Aorta (tissue), 5 donors: Measurements from ENCODE around the gene NSL1. TPM values are rescaled to one million over a fixed set of nuclear protein-coding genes. Genes with fewer than 3 reads are reported as not detected.
"Not testable (repeated sequence)": the region's sequence is repeated elsewhere in the genome, so short reads cannot be mapped to it uniquely, and the experiment has no call there.

Experiments
- ATAC-seq: fragments of 200-7000 bp; cut with Tn5 transposase; one replicate; pipeline ENCODE4 v1.9.1; 2022; ENCODE audit warnings: moderate library complexity; ENCODE audit not compliant: low FRiP score
- DNase-seq, 2 donors: peaks; one replicate each; pipeline ENCODE4 v3.0.0-alpha.2; 2020
- H3K27ac ChIP-seq, 2 donors: one replicate each; pipeline ENCODE4 v1.5.1; 2013; ENCODE audit warnings: low read length in 2 of 2, mild to moderate bottlenecking in 2 of 2, moderate library complexity in 2 of 2, control low read depth in 1 of 2, inconsistent platforms in 1 of 2, low read depth in 1 of 2
- H3K27me3 ChIP-seq, 2 donors: one replicate each; pipeline ENCODE4 v1.6.1; 2013; ENCODE audit warnings: control low read depth in 1 of 2, low read length in 1 of 2, mild to moderate bottlenecking in 1 of 2, moderate library complexity in 1 of 2; ENCODE audit not compliant: insufficient read depth in 2 of 2, control insufficient read depth in 1 of 2
- H3K36me3 ChIP-seq, 2 donors: one replicate each; pipeline ENCODE4 v1.6.1; 2013; ENCODE audit warnings: control low read depth in 1 of 2, low read length in 1 of 2, mild to moderate bottlenecking in 1 of 2; ENCODE audit not compliant: insufficient read depth in 2 of 2, control insufficient read depth in 1 of 2
- H3K4me1 ChIP-seq, 2 donors: one replicate each; pipeline ENCODE4 v1.6.1; 2013; ENCODE audit warnings: low read length in 2 of 2, control low read depth in 1 of 2, mild to moderate bottlenecking in 1 of 2, moderate library complexity in 1 of 2; ENCODE audit not compliant: insufficient read depth in 2 of 2, control insufficient read depth in 1 of 2
- H3K4me3 ChIP-seq, 2 donors: one replicate each; pipeline ENCODE4 v1.5.1; 2013; ENCODE audit warnings: low read length in 2 of 2, control low read depth in 1 of 2, mild to moderate bottlenecking in 1 of 2
- H3K9me3 ChIP-seq: one replicate; pipeline ENCODE4 v1.6.1; 2013; ENCODE audit warnings: mild to moderate bottlenecking, low read length; ENCODE audit not compliant: control insufficient read depth
- WGBS, 2 donors: extraction: QIAGEN DNeasy Blood & Tissue Kit; methylation state at CpG; one replicate each; pipeline ENCODE4 v1.1.7; 2013; 5-methylcytosine and 5-hydroxymethylcytosine counted together
- intact Hi-C, 2 donors: fragments of 100-400 bp; cut with DNase I; formaldehyde crosslinking; loops; one replicate each; pipeline versions ENCODE4 v1.14.2 to v1.15.0; 2022
- polyA plus RNA-seq, 2 donors: library from polyadenylated mRNA; stranded (reverse); fragments of 200-250 nt; gene quantifications; one replicate each; pipeline ENCODE4 v1.2.3, GENCODE V29; 2013
- total RNA-seq, 2 donors: library from RNA; stranded (reverse); fragmentation: NEBNext Ultra II Directional; extraction: Animal tissue kit (Norgen Biotek cat#: 25700); gene quantifications; one replicate each; pipeline ENCODE4 v1.2.1, GENCODE V29; 2021
- donor health status: healthy with polysubstance abuse.
- donor health status: Bipolar disorder and iron deficiency.
- donor health status: DM: no; HTN: no; CAD: no.
- donor health status: DM: no; HTN: no; CAD: no.
- donor health status: DM: yes; HTN: yes; CAD: no.

The NSL1 gene
- total and polyA plus RNA-seq, 4 donors, result 17.7 to 30.5 (median 27.7) TPM

DNA sequence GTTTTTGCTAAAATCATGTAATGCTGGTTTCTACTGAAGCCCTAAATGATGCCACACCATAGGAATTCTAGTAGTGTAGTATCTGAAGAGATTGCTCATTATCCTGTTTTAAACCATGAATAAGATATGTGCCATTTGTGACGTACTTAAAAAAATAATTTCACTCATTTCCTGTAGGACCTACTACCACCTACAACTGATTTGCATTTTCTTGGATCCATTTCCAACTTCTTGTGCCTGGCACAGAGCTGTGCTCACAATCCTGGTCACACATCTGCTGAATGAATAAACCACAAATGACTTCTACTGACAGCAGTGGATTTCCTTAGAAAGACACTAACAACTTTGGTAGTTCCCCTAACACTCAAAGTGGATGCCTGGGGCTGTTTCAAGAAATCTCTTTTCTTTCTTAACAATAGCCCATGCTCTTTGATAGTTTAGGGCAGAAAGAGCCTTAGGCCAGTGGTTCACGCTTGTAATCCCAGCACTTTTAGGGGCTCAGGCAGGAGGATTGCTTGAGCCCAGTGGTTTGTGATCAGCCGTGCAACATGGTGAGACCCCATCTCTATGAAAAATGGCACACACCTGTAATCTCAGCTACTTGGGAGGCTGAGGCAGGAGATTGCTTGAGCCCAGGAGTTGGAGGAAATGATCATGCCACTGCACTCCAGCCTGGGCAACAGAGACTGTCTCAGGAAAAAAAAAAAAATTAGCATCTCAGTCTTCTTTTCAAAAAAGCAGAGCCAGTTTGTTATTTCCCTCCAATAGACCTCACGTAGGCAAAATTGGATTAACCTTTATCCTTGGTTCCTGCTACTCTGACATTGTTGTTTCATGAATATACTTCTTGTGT is 78.9 kb downstream of the NSL1 start:
- DNase-seq (no peak), ATAC-seq (no peak)
- H3K9me3 ChIP-seq, result no peaks in the 10 kb centered on the region
- WGBS, 2 donors, result 72 to 83% methylated on average over 4 of the region's 4 CpGs
- no peaks in the 10 kb centered on the region for H3K36me3 ChIP-seq
- H3K27me3 ChIP-seq, result no peaks in the 10 kb centered on the region
- H3K4me1 ChIP-seq, result no peaks in the 10 kb centered on the region
- H3K27ac ChIP-seq, result no peak overlapping the region
- intact Hi-C loops, result no loop called here
- H3K4me3 ChIP-seq, result no peak overlapping the region

DNA sequence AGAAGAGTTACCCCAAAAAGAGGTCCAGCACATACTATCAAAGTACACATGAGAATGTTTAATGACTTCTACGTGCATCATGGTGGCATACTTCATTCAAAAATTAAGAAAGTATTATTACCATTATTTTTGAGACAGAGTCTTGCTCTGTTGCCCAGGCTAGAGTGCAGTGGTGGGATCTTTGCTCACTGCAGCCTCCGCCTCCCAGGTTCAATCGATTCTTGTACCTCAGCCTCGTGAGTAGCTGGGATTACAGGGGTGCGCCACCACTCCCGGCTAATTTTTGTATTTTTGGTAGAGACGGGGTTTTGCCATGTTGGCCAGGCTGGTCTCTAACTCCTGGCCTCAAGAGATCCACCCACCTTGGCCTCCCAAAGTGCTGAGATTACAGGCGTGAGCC is 79.6 kb downstream of the NSL1 start:
- H3K4me3 ChIP-seq, H3K36me3 ChIP-seq, DNase-seq, H3K4me1 ChIP-seq, intact Hi-C loops, H3K27me3 ChIP-seq, ATAC-seq, H3K27ac ChIP-seq, H3K9me3 ChIP-seq: not testable (repeated sequence)
- WGBS, 2 donors, result 93 to 96% methylated on average over 8 of the region's 8 CpGs

DNA sequence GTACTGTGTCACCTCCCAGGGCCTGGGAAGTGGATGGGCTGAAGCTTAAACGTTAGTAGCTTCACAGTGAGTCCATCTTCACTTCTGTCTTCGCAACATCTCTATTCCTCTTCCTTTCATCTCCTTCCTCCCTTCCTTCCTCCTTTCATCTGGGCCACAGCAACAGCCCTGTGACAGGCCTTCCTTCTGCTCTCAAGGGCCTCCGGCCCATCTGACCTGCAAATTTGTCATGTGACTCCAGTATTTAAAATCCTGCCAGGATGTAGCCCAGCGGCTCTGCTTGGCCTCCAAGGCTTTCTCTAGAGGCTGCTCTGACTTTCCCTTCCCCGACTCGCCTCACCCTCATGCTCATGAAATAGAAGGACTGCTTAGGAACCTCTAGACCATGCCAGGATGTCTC is 81.0 kb downstream of the NSL1 start:
- peak in 1 of 2 donors; percentile 55 for DNase-seq
- H3K27ac ChIP-seq, result no peak overlapping the region
- 74 to 82% methylated on average over 6 of the region's 6 CpGs for WGBS, 2 donors

DNA sequence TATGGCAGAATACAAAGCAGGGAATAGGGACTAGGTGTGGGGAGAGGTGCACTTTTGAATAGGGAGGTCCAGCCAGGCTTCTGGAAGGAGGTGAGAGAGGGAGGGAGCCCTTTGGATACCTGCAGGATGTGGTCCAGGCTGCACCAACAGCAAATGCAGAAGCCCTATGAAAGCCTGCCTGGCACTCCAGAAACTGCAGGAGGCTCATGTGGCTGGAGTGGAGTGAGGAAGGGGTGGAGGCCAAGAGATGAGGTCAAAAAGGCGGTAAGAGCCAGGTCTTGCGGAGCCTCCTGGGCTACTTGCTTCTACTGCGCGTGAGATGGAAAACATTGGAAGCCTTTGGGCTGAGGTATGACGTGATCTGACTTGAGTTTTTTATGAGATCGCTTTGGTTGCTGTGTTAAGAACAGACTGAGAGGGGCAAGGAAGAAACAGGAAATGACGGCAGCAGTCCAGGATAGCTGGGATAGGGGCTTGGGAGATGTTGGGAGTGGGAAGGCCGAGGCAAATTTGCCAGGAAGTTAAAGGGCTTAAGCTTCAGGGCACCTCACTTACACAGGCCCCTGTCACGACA is 87.5 kb downstream of the NSL1 start:
- no peaks in the 10 kb centered on the region for H3K9me3 ChIP-seq
- no peak overlapping the region for H3K4me3 ChIP-seq
- no peak for DNase-seq
- no peak for ATAC-seq
- intact Hi-C loops, result loop anchor here in 1 of 2 donors (5.0 kb wide), 1 partner anchor 37 kb away; no protein-coding TSS in a partner anchor
- no peak overlapping the region for H3K27ac ChIP-seq
- no peaks in the 10 kb centered on the region for H3K4me1 ChIP-seq
- WGBS, 2 donors, result 56 to 78% methylated on average over 9 of the region's 9 CpGs
- H3K27me3 ChIP-seq, result no peaks in the 10 kb centered on the region
- no peaks in the 10 kb centered on the region for H3K36me3 ChIP-seq

More for the DNA sequence above, 81.0 kb downstream of the NSL1 start:
- H3K36me3 ChIP-seq, result no peaks in the 10 kb centered on the region
- H3K9me3 ChIP-seq, result no peaks in the 10 kb centered on the region
- intact Hi-C loops, result no loop called here
- H3K4me1 ChIP-seq, result no peaks in the 10 kb centered on the region
- H3K27me3 ChIP-seq, result no peaks in the 10 kb centered on the region
- ATAC-seq, result no peak
- H3K4me3 ChIP-seq, result no peak overlapping the region

DNA sequence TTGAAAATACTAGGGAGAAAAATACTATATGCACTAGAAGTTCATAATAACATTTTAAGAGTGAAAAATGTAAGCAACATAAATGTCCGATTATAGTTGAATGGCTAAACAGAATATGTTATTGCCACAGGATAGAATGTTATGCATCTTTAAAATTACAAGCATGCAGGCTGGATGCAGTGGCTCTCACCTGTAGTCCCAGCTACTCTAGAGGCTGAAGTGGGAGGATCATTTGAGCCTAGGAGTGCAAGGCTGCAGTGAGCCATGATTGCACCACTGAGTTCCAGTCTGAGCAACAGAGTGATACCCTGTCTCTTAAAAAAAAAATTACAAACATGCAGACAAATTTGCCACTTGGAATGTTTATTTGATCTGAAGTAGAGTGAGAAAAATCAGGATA is 88.9 kb downstream of the NSL1 start:
- H3K27me3 ChIP-seq, result no peaks in the 10 kb centered on the region
- 52 to 53% methylated on average over 1 of the region's 1 CpG for WGBS, 2 donors
- intact Hi-C loops, result loop anchor here in 1 of 2 donors (5.0 kb wide), 1 partner anchor 35 kb away; no protein-coding TSS in a partner anchor
- H3K4me1 ChIP-seq, result no peaks in the 10 kb centered on the region
- no peaks in the 10 kb centered on the region for H3K9me3 ChIP-seq
- ATAC-seq, result no peak
- DNase-seq, result no peak
- no peak overlapping the region for H3K27ac ChIP-seq
- no peaks in the 10 kb centered on the region for H3K36me3 ChIP-seq
- H3K4me3 ChIP-seq, result no peak overlapping the region

DNA sequence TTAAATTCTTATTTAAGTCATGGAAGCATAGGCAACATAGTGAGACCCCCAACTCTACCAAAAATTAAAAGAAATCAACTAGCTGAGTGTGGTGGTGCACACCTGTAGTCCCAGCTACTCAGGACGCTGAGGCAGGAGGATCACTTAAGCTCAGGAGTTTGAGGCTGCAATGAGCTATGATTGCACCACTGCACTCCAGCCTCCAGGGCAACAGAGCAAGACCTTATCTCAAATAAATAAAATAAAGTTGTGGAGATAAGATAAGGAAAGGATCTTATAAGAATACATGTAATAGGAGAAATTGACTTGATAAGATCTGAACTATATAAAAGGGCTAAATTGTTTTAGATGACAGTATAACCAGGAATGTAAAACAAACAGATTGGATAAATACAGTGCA is 89.7 kb downstream of the NSL1 start:
- 57 to 63% methylated on average over 1 of the region's 1 CpG for WGBS, 2 donors
- no peaks in the 10 kb centered on the region for H3K9me3 ChIP-seq
- no peak overlapping the region for H3K4me3 ChIP-seq
- no peak for DNase-seq
- intact Hi-C loops, result loop anchor here in 1 of 2 donors (5.0 kb wide), 1 partner anchor 35 kb away; no protein-coding TSS in a partner anchor
- ATAC-seq, result no peak
- H3K4me1 ChIP-seq, result no peaks in the 10 kb centered on the region
- H3K27ac ChIP-seq, result no peak overlapping the region
- no peaks in the 10 kb centered on the region for H3K27me3 ChIP-seq
- H3K36me3 ChIP-seq, result no peaks in the 10 kb centered on the region

DNA sequence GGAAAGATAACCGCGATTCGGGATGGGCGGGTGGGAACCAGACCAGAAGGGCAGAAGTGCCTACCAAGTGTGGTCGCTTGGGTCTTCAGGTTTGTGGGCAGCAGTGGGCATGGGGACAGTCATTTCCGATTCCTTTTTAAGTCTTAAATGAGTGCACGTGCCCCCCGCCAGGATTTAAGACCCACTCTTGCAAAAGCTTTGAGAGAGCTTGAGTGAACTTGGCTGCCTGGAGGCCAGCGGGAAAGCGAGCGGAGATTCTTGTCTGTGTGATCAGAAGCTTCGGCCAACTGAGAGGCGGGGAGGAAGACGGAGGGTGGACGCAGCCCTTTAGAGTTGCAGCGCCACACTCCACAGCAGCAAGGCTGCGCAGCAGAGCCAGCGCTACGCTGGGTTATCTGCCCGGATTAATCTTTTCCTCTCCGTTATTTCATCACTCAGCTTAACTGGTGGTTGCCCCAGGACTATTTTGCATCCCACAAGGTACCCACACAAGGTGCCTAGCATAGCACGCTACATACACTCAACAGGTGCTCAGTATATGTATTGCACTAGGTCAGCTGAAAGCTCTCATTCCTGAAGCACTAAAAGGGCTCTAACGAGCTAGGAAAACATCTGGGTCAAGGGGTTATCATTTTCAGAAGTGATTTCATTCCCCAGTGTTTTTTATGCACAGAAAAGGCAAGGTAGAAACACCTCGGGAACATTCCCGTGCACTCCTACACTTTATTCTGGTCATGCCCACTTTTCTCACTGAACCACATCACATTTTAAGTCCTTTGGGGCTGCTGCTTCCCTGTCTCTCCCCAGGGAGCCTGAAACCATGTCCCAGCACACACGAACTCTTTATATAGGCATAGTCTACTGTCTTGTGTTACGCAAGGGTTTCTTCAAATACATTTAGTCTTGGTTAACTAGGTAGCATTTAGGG is 90.4 kb downstream of the NSL1 start:
- Histone ChIP-seq H3K4me3 (peak overlapping the region; percentile 43 to 71), H3K36me3 (no peaks in the 10 kb centered on the region), H3K9me3 (no peaks in the 10 kb centered on the region), H3K27me3 (no peaks in the 10 kb centered on the region), H3K27ac (peak overlapping the region in 1 of 2 donors; percentile 23), H3K4me1 (no peaks in the 10 kb centered on the region)
- DNase-seq, result peak; percentile 74 to 85
- intact Hi-C loops, result loop anchor here in 1 of 2 donors (5.0 kb wide), 1 partner anchor 34 kb away; no protein-coding TSS in a partner anchor
- 6 to 8% methylated on average over 25 to 27 of the region's 27 CpGs for WGBS, 2 donors
- peak; percentile 79 for ATAC-seq

DNA sequence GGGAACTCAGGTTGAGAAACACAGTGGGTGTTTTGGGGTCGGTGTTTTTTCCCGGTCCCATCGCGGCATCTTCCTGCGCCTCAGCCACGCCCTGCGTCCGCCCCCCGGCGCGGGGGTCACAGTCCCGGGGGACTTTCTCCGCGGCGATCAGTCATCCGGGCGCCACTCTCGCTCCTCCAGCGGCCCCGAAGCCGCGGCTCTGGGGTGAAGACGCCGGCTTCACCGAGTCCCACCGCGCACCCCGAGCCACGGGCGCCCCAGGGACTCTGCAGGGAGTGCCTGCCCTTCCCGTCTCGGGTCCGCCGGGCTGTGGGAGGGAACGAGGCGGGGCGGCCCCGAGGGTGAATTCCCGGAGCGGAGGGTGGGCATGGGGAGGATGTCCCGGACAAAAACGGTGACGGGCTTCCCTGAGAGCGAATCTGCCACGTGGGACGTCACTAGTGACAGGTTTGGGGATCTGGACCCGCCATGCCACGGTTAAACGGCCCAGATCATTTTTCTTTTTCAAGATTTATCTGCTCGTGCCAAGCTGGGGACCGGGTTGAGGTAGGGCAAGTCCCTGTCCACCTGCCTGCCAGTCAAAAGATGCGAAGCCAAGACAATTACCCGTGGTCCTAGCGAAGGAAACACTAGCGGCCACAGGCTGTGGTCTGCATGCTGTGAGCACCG is 91.2 kb downstream of the NSL1 start:
- peak; percentile 73 to 88 for DNase-seq
- H3K27me3 ChIP-seq, result no peaks in the 10 kb centered on the region
- WGBS, 2 donors, result 0 to 1% methylated on average over 41 to 56 of the region's 56 CpGs
- H3K9me3 ChIP-seq, result no peaks in the 10 kb centered on the region
- peak overlapping the region in 1 of 2 donors; percentile 23 for H3K27ac ChIP-seq
- no peaks in the 10 kb centered on the region for H3K4me1 ChIP-seq
- no peaks in the 10 kb centered on the region for H3K36me3 ChIP-seq
- intact Hi-C loops, result loop anchor here in 1 of 2 donors (5.0 kb wide), 1 partner anchor 33 kb away; no protein-coding TSS in a partner anchor
- peak overlapping the region; percentile 43 to 71 for H3K4me3 ChIP-seq
- peak; percentile 73 for ATAC-seq
